Nephron progenitor cell (in vitro differentiated cells): Measurements from ENCODE around the gene DOP1A.

ENCODE experiments used
- DNase-seq: peaks from one replicate; pipeline ENCODE4 v3.0.0; 2021
- H3K27ac Mint-ChIP-seq: 2 replicates; pipeline ENCODE4 v1.8.0; 2021; ENCODE audit warnings: mild to moderate bottlenecking, moderate library complexity, mixed read lengths
- H3K27me3 Mint-ChIP-seq: 2 replicates; pipeline ENCODE4 v1.8.0; 2021; ENCODE audit warnings: mild to moderate bottlenecking, low read depth, mixed read lengths; ENCODE audit not compliant: poor library complexity
- H3K36me3 Mint-ChIP-seq: 2 replicates; pipeline ENCODE4 v1.8.0; 2021; ENCODE audit warnings: low read depth, mixed read lengths
- H3K4me1 Mint-ChIP-seq: 2 replicates; pipeline ENCODE4 v1.8.0; 2021; ENCODE audit warnings: mixed read lengths
- H3K4me3 Mint-ChIP-seq: 2 replicates; pipeline ENCODE4 v1.8.0; 2021; ENCODE audit warnings: mild to moderate bottlenecking, moderate library complexity, mixed read lengths
- H3K9me3 Mint-ChIP-seq: 2 replicates; pipeline ENCODE4 v1.8.0; 2021; ENCODE audit warnings: mild to moderate bottlenecking, moderate library complexity, mixed read lengths
- CTCF ChIP-seq: fragments of 200-600 bp; sonication (generic); IDR thresholded peaks from 2 replicates; pipeline ENCODE4 v1.5.0; 2021; ENCODE audit warnings: antibody characterized with exemption

The DOP1A gene

GRCh38 chr6:83216806-83217205 is 149.3 kb downstream of the DOP1A start:
- Mint-ChIP-seq H3K4me3 (no peak overlapping the region), H3K27ac (no peak overlapping the region), H3K36me3 (no peaks in the 10 kb centered on the region), H3K27me3 (no peaks in the 10 kb centered on the region), H3K4me1 (no peaks in the 10 kb centered on the region), H3K9me3 (no peaks in the 10 kb centered on the region)
- TF ChIP-seq CTCF = no peak
- DNase-seq = no peak
